HepG2 (cell line): ENCODE results near the gene TPP2. TPM values are rescaled to one million over a fixed set of nuclear protein-coding genes. Genes with fewer than 3 reads are reported as not detected.

Experiments
- EZH2 ChIP-seq: conservative IDR thresholded peaks from 2 replicates; pipeline ENCODE4 v1.6.1; 2012; ENCODE audit warnings: mild to moderate bottlenecking, low read depth, low read length, moderate library complexity
- FOSL1 ChIP-seq: sonication (generic); formaldehyde crosslinking; IDR thresholded peaks from 2 replicates; pipeline ENCODE4 v1.9.0; 2021; ENCODE audit warnings: missing genetic modification reagents, borderline replicate concordance
- GFI1 ChIP-seq: sonication (generic); formaldehyde crosslinking; IDR thresholded peaks from 2 replicates; pipeline ENCODE4 v1.5.0; 2020; ENCODE audit warnings: missing genetic modification reagents, mild to moderate bottlenecking, borderline replicate concordance
- GLI4 ChIP-seq: sonication (generic); formaldehyde crosslinking; IDR thresholded peaks from 2 replicates; pipeline ENCODE4 v1.5.1; 2020; ENCODE audit warnings: missing genetic modification reagents, mild to moderate bottlenecking, moderate library complexity, borderline replicate concordance
- MAF1 ChIP-seq: sonication (generic); formaldehyde crosslinking; IDR thresholded peaks from 2 replicates; pipeline ENCODE4 v1.5.0; 2020; ENCODE audit warnings: missing genetic modification reagents, borderline replicate concordance
- NAIF1 ChIP-seq: sonication (generic); formaldehyde crosslinking; IDR thresholded peaks from 2 replicates; pipeline ENCODE4 v1.5.0; 2020; ENCODE audit warnings: mild to moderate bottlenecking, missing genetic modification reagents, borderline replicate concordance
- POLR2A ChIP-seq, 2 experiments: IDR thresholded peaks; 2 replicates each; pipeline ENCODE4 v1.6.1; 2011; ENCODE audit warnings: low read depth in 2 of 2, low read length in 2 of 2, mild to moderate bottlenecking in 1 of 2, moderate library complexity in 1 of 2; ENCODE audit not compliant: insufficient read depth in 1 of 2
- SIN3A ChIP-seq: IDR thresholded peaks from 2 replicates; pipeline ENCODE4 v1.6.1; 2011; ENCODE audit warnings: low read depth, mild to moderate bottlenecking, control low read depth, low read length, borderline replicate concordance
- TRIM24 ChIP-seq: sonication (generic); formaldehyde crosslinking; IDR thresholded peaks from 2 replicates; pipeline ENCODE4 v1.8.0; 2022; ENCODE audit warnings: mild to moderate bottlenecking, missing genetic modification reagents
- ZNF331 ChIP-seq: sonication (generic); formaldehyde crosslinking; IDR thresholded peaks from 2 replicates; pipeline ENCODE4 v1.4.0; 2020; ENCODE audit warnings: missing genetic modification reagents
- ZNF333 ChIP-seq: sonication (generic); formaldehyde crosslinking; IDR thresholded peaks from 2 replicates; pipeline ENCODE4 v1.4.0; 2020; ENCODE audit warnings: mild to moderate bottlenecking, missing genetic modification reagents, borderline replicate concordance
- ZNF558 ChIP-seq: sonication (generic); formaldehyde crosslinking; IDR thresholded peaks from 2 replicates; pipeline ENCODE4 v1.9.0; 2022; ENCODE audit warnings: mild to moderate bottlenecking, missing genetic modification reagents, borderline replicate concordance
- ZNF816 ChIP-seq: sonication (generic); formaldehyde crosslinking; IDR thresholded peaks from 2 replicates; pipeline ENCODE4 v1.8.0; 2022; ENCODE audit warnings: missing genetic modification reagents, mild to moderate bottlenecking, borderline replicate concordance
- ZNF841 ChIP-seq: sonication (generic); formaldehyde crosslinking; IDR thresholded peaks from 2 replicates; pipeline ENCODE4 v1.8.1; 2023; ENCODE audit warnings: missing genetic modification reagents, borderline replicate concordance
- polyA plus RNA-seq, 8 experiments: library from polyadenylated mRNA; depleted of rRNA in 3 of 8; stranded (reverse) in 7 of 8; unstranded in 1 of 8; fragments of >200 nt; fragmentation: Illumina TruSeq in 4 of 8; extraction: Trizol in 4 of 8; gene quantifications; 2 replicates each; pipeline versions ENCODE4 v1.2.1 to v1.2.3, GENCODE V29; 2011 to 2016; ENCODE audit warnings: low read depth in 4 of 8, missing spikeins in 1 of 8, mixed read lengths in 1 of 8; ENCODE audit not compliant: insufficient read depth in 1 of 8
- total RNA-seq, 5 experiments: library from RNA; depleted of rRNA; stranded (reverse); fragments of >200 nt; fragmentation: Illumina TruSeq; extraction: Trizol; gene quantifications; 2 replicates each; pipeline ENCODE4 v1.2.3, GENCODE V29; 2016; ENCODE audit warnings: low read depth in 1 of 5
- TF ChIP-seq, protein P1 (sequence below): sonication (generic); formaldehyde crosslinking; IDR thresholded peaks from 2 replicates; pipeline ENCODE4 v1.5.0; 2020; ENCODE audit warnings: mild to moderate bottlenecking, missing genetic modification reagents
- TF ChIP-seq, protein P2 (sequence below): sonication (generic); formaldehyde crosslinking; IDR thresholded peaks from 2 replicates; pipeline ENCODE4 v1.5.0; 2020; ENCODE audit warnings: missing genetic modification reagents
- TF ChIP-seq, protein P3 (sequence below): IDR thresholded peaks from 2 replicates; pipeline ENCODE4 v1.6.1; 2016; ENCODE audit warnings: missing genetic modification reagents, missing compliant biosample characterization
- TF ChIP-seq, protein P4 (sequence below): sonication (generic); formaldehyde crosslinking; conservative IDR thresholded peaks from 2 replicates; pipeline ENCODE4 v1.4.0; 2020; ENCODE audit warnings: missing genetic modification reagents
- TF ChIP-seq, protein P5 (sequence below): sonication (generic); formaldehyde crosslinking; IDR thresholded peaks from 2 replicates; pipeline ENCODE4 v1.5.1; 2020; ENCODE audit warnings: missing genetic modification reagents, mild to moderate bottlenecking, borderline replicate concordance
- TF ChIP-seq, protein P6 (sequence below): sonication (generic); formaldehyde crosslinking; IDR thresholded peaks from 2 replicates; pipeline ENCODE4 v1.5.0; 2020; ENCODE audit warnings: mild to moderate bottlenecking, missing genetic modification reagents, borderline replicate concordance

Gene TPP2
- total and polyA plus RNA-seq, 2 of the 13 experiments (the other 11 are each of a cell fraction or from before 2014, with no cell fraction given), result 16.4 to 52.1 TPM

DNA sequence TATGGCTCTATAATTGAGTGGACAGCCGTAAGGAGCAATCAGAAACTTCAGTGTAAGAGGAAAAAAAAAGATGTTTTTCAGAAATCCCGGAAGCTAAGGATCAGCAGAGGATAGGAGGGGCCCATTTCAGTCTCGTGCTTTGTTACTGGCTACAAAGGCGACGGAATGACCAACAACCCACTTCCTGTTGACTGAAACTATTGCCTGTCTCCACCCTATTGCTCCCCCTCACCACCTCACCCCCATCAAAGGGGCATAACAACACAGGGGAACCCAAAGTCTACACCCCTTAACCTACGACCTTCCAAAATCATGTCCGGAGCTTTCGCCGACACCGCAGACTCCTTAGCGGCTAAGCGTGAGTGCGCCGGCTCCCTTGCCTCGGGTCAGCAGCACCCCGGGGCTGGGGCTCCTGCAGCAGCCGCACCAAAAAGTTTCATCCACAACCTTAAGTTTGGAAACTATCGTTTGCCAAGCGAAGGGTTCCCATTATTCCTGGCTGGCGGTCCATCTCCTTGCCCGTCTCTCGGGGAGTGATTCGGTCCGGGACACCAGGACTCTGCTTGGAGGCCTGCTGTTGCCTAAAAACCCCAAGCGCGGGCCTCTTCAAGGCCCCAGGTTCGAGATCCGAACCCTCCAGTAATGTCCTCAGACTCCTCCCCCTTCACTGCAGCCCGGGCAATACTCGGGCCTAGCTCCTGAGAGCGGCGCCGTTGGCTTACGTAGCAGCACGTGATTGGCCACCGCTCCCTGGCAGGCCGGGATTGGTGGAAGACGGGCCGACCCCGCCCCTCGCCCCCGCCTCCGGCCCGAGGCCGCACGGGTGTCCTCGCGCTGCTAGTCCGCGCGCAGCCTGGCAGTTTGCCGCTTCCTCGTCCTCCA is at the start of gene TPP2 (continued):
- TF ChIP-seq ZNF558 (CRISPR knock-in tag) (peak; percentile 80; the same call in 1 of the 2 replicates), TRIM24 (CRISPR knock-in tag) (no peak), GLI4 (CRISPR knock-in tag) (no peak), ZNF841 (CRISPR knock-in tag) (no peak), MAF1 (CRISPR knock-in tag) (no peak), ZNF331 (CRISPR knock-in tag) (peak; percentile 68; the same call in 1 of the 2 replicates), ZNF816 (CRISPR knock-in tag) (no peak), ZNF333 (CRISPR knock-in tag) (peak; percentile 79; the same call in 1 of the 2 replicates), GFI1 (CRISPR knock-in tag) (peak; percentile 72), FOSL1 (no peak), EZH2 (no peak), NAIF1 (CRISPR knock-in tag) (peak; percentile 78; the same call in 1 of the 2 replicates), SIN3A (peak; percentile 33; the same call in 1 of the 2 replicates), POLR2A (IDR thresholded peaks at IDR 0.05; ENCODE audit: insufficient read depth in 1 of 2, low read depth in 2 of 2, low read length in 2 of 2) (peak; percentile 83 to 94)
- TF ChIP-seq, protein P1, sequence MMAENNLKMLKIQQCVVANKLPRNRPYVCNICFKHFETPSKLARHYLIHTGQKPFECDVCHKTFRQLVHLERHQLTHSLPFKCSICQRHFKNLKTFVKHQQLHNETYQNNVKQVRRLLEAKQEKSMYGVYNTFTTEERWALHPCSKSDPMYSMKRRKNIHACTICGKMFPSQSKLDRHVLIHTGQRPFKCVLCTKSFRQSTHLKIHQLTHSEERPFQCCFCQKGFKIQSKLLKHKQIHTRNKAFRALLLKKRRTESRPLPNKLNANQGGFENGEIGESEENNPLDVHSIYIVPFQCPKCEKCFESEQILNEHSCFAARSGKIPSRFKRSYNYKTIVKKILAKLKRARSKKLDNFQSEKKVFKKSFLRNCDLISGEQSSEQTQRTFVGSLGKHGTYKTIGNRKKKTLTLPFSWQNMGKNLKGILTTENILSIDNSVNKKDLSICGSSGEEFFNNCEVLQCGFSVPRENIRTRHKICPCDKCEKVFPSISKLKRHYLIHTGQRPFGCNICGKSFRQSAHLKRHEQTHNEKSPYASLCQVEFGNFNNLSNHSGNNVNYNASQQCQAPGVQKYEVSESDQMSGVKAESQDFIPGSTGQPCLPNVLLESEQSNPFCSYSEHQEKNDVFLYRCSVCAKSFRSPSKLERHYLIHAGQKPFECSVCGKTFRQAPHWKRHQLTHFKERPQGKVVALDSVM (CRISPR knock-in tag), result peak; percentile 44; the same call in 1 of the 2 replicates
- TF ChIP-seq, protein P2, sequence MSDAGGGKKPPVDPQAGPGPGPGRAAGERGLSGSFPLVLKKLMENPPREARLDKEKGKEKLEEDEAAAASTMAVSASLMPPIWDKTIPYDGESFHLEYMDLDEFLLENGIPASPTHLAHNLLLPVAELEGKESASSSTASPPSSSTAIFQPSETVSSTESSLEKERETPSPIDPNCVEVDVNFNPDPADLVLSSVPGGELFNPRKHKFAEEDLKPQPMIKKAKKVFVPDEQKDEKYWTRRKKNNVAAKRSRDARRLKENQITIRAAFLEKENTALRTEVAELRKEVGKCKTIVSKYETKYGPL (CRISPR knock-in tag), result no peak
- TF ChIP-seq, protein P3, sequence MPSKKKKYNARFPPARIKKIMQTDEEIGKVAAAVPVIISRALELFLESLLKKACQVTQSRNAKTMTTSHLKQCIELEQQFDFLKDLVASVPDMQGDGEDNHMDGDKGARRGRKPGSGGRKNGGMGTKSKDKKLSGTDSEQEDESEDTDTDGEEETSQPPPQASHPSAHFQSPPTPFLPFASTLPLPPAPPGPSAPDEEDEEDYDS, result peak; percentile 86
- TF ChIP-seq, protein P4, sequence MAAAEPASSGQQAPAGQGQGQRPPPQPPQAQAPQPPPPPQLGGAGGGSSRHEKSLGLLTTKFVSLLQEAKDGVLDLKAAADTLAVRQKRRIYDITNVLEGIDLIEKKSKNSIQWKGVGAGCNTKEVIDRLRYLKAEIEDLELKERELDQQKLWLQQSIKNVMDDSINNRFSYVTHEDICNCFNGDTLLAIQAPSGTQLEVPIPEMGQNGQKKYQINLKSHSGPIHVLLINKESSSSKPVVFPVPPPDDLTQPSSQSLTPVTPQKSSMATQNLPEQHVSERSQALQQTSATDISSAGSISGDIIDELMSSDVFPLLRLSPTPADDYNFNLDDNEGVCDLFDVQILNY (CRISPR knock-in tag), result 0 out of 2 replicates have a peak, but pooled peaks have one; percentile 35
- TF ChIP-seq, protein P5, sequence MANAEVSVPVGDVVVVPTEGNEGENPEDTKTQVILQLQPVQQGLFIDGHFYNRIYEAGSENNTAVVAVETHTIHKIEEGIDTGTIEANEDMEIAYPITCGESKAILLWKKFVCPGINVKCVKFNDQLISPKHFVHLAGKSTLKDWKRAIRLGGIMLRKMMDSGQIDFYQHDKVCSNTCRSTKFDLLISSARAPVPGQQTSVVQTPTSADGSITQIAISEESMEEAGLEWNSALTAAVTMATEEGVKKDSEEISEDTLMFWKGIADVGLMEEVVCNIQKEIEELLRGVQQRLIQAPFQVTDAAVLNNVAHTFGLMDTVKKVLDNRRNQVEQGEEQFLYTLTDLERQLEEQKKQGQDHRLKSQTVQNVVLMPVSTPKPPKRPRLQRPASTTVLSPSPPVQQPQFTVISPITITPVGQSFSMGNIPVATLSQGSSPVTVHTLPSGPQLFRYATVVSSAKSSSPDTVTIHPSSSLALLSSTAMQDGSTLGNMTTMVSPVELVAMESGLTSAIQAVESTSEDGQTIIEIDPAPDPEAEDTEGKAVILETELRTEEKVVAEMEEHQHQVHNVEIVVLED (CRISPR knock-in tag), result peak; percentile 38
- TF ChIP-seq, protein P6, sequence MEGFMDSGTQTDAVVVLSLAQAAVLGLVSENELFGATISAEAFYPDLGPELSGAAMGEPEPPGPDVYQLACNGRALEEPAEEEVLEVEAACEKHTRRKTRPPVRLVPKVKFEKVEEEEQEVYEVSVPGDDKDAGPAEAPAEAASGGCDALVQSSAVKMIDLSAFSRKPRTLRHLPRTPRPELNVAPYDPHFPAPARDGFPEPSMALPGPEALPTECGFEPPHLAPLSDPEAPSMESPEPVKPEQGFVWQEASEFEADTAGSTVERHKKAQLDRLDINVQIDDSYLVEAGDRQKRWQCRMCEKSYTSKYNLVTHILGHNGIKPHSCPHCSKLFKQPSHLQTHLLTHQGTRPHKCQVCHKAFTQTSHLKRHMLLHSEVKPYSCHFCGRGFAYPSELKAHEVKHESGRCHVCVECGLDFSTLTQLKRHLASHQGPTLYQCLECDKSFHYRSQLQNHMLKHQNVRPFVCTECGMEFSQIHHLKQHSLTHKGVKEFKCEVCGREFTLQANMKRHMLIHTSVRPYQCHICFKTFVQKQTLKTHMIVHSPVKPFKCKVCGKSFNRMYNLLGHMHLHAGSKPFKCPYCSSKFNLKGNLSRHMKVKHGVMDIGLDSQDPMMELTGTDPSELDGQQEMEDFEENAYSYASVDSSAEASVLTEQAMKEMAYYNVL, result peak; percentile 67; the same call in 1 of the 2 replicates
